Neural progenitor cell (in vitro differentiated cells): Measurements from ENCODE around the gene MTMR4. TPM values are rescaled to one million over a fixed set of nuclear protein-coding genes. Genes with fewer than 3 reads are reported as not detected.
A peak's percentile ranks its signal among the peaks of the same experiment; 100 is the strongest.

Experiments
- DNase-seq: peaks from one replicate; pipeline ENCODE4 v3.0.0-alpha.2; 2016; ENCODE audit warnings: low spot score
- H2AFZ ChIP-seq: fragments of 200-600 bp; sonication (generic); replicated peaks from 2 replicates; pipeline ENCODE4 v1.6.1; 2016; ENCODE audit warnings: antibody characterized with exemption
- H3F3A ChIP-seq: fragments of 200-600 bp; sonication (generic); 2 replicates; pipeline ENCODE4 v1.6.1; 2016; ENCODE audit warnings: antibody characterized with exemption, low read depth
- H3K27ac ChIP-seq: fragments of 200-600 bp; sonication (generic); 2 replicates; pipeline ENCODE4 v1.5.1; 2016; ENCODE audit warnings: mild to moderate bottlenecking
- H3K27me3 ChIP-seq: fragments of 200-600 bp; sonication (generic); 2 replicates; pipeline ENCODE4 v1.6.1; 2016; ENCODE audit warnings: mild to moderate bottlenecking, moderate library complexity
- H3K36me3 ChIP-seq: fragments of 200-600 bp; sonication (generic); 2 replicates; pipeline ENCODE4 v1.5.1; 2016
- H3K4me1 ChIP-seq: fragments of 200-600 bp; sonication (generic); 2 replicates; pipeline ENCODE4 v1.6.1; 2016; ENCODE audit warnings: mixed run types
- H3K4me2 ChIP-seq: fragments of 200-600 bp; sonication (generic); 2 replicates; pipeline ENCODE4 v1.6.1; 2016
- H3K4me3 ChIP-seq: fragments of 200-600 bp; sonication (generic); 2 replicates; pipeline ENCODE4 v1.5.1; 2016
- H3K79me2 ChIP-seq: fragments of 200-600 bp; sonication (generic); 2 replicates; pipeline ENCODE4 v1.6.1; 2016; ENCODE audit warnings: low read depth
- H3K9ac ChIP-seq: fragments of 200-600 bp; sonication (generic); 2 replicates; pipeline ENCODE4 v1.6.1; 2016
- H3K9me3 ChIP-seq: fragments of 200-600 bp; sonication (generic); 2 replicates; pipeline ENCODE4 v1.5.1; 2016; ENCODE audit warnings: low read depth
- H4K20me1 ChIP-seq: fragments of 200-600 bp; sonication (generic); 2 replicates; pipeline ENCODE4 v1.6.1; 2016; ENCODE audit warnings: low read depth
- H3K27ac Mint-ChIP-seq: 3 replicates; pipeline ENCODE4 v1.8.0; 2021; ENCODE audit warnings: mixed read lengths
- H3K27me3 Mint-ChIP-seq: 2 replicates; pipeline ENCODE4 v1.8.0; 2022; ENCODE audit warnings: low read depth, mild to moderate bottlenecking, inconsistent platforms, moderate library complexity, mixed read lengths; ENCODE audit not compliant: insufficient read depth
- H3K36me3 Mint-ChIP-seq: 3 replicates; pipeline ENCODE4 v1.8.0; 2021; ENCODE audit warnings: mixed read lengths
- H3K4me1 Mint-ChIP-seq: 3 replicates; pipeline ENCODE4 v1.8.0; 2021; ENCODE audit warnings: mixed read lengths
- H3K4me3 Mint-ChIP-seq: 3 replicates; pipeline ENCODE4 v1.8.0; 2021; ENCODE audit warnings: mild to moderate bottlenecking, moderate library complexity, mixed read lengths
- H3K9me3 Mint-ChIP-seq: 3 replicates; pipeline ENCODE4 v1.8.0; 2020; ENCODE audit warnings: mixed read lengths
- CTCF ChIP-seq: fragments of 200-600 bp; sonication (generic); IDR thresholded peaks from 2 replicates; pipeline ENCODE4 v1.5.1; 2017; ENCODE audit warnings: antibody characterized with exemption, mild to moderate bottlenecking
- EZH2 ChIP-seq: fragments of 200-600 bp; sonication (generic); IDR thresholded peaks from 2 replicates; pipeline ENCODE4 v1.6.1; 2017; ENCODE audit warnings: antibody characterized with exemption, mild to moderate bottlenecking, moderate library complexity
- EZH2phosphoT487 ChIP-seq: fragments of 200-600 bp; sonication (generic); IDR thresholded peaks from 2 replicates; pipeline ENCODE4 v1.6.1; 2017; ENCODE audit warnings: antibody characterized with exemption
- total RNA-seq: library from RNA; depleted of rRNA; stranded (reverse); fragments of >200 nt; gene quantifications from 2 replicates; pipeline ENCODE4 v1.2.3, GENCODE V29; 2015; ENCODE audit warnings: low replicate concordance

The MTMR4 gene
- total RNA-seq: 34.0 and 39.8 TPM in 2 replicates

- DNase-seq: peak; percentile 96
These were observed at the start of gene MTMR4 for GRCh38 chr17:58513965-58514769. MTMR4 (minus strand) TSS chr17:58514638; CDS start chr17:58514407, 231 bp downstream.

GRCh38 chr17:58560511-58560910, 46.1 kb upstream of the MTMR4 start:
- Histone ChIP-seq H3K4me2 (no peak overlapping the region), H4K20me1 (no peaks in the 10 kb centered on the region), H3K27ac (no peak overlapping the region), H3K4me3 (no peak overlapping the region), H3F3A (no peaks in the 10 kb centered on the region), H3K79me2 (no peaks in the 10 kb centered on the region), H3K4me1 (peaks cover 14% of the 10 kb centered on the region), H3K27me3 (no peaks in the 10 kb centered on the region), H3K36me3 (no peaks in the 10 kb centered on the region), H3K9ac (no peak overlapping the region), H3K9me3 (no peaks in the 10 kb centered on the region), H2AFZ (no peak overlapping the region)
- DNase-seq: no peak
- TF ChIP-seq CTCF: no peak
- TF ChIP-seq EZH2phosphoT487: no peak
- TF ChIP-seq EZH2: no peak
- Mint-ChIP-seq H3K36me3 (no peaks in the 10 kb centered on the region), H3K27me3 (no peaks in the 10 kb centered on the region), H3K4me3 (no peak overlapping the region), H3K27ac (no peak overlapping the region), H3K4me1 (peaks cover 6% of the 10 kb centered on the region), H3K9me3 (no peaks in the 10 kb centered on the region)

More at GRCh38 chr17:58513965-58514769, at the start of gene MTMR4:
- Histone ChIP-seq H4K20me1 (peaks cover 18% of the 10 kb centered on the region), H3K9ac (peak within 1 kb of the TSS; percentile 59), H3K4me1 (peaks cover 21% of the 10 kb centered on the region), H3K9me3 (no peaks in the 10 kb centered on the region), H3K79me2 (peaks cover 35% of the 10 kb centered on the region), H3K4me2 (peak within 1 kb of the TSS; percentile 95), H3K27me3 (no peaks in the 10 kb centered on the region), H3K36me3 (peaks cover 10% of the 10 kb centered on the region), H3K27ac (no peak within 1 kb of the TSS), H2AFZ (peak within 1 kb of the TSS; percentile 69), H3K4me3 (peak within 1 kb of the TSS; percentile 96), H3F3A (peaks cover 36% of the 10 kb centered on the region)
- Mint-ChIP-seq H3K4me1 (peaks cover 35% of the 10 kb centered on the region), H3K27me3 (peaks cover 11% of the 10 kb centered on the region), H3K36me3 (peaks cover 25% of the 10 kb centered on the region), H3K4me3 (peak within 1 kb of the TSS; percentile 95), H3K27ac (peak within 1 kb of the TSS; percentile 96), H3K9me3 (no peaks in the 10 kb centered on the region)
- TF ChIP-seq CTCF: no peak
- TF ChIP-seq EZH2phosphoT487: no peak
- TF ChIP-seq EZH2: no peak

- Histone ChIP-seq H4K20me1 (no peaks in the 10 kb centered on the region), H3K27ac (no peak overlapping the region), H3K4me1 (peaks cover 14% of the 10 kb centered on the region), H3K4me3 (no peak overlapping the region), H3K36me3 (no peaks in the 10 kb centered on the region), H3F3A (no peaks in the 10 kb centered on the region), H3K9ac (no peak overlapping the region), H3K79me2 (no peaks in the 10 kb centered on the region), H3K4me2 (no peak overlapping the region), H3K9me3 (no peaks in the 10 kb centered on the region), H3K27me3 (no peaks in the 10 kb centered on the region), H2AFZ (no peak overlapping the region)
- H3K27me3 Mint-ChIP-seq: peaks cover 2% of the 10 kb centered on the region
- TF ChIP-seq CTCF (no peak), EZH2 (no peak), EZH2phosphoT487 (no peak)
- no peaks in the 10 kb centered on the region for H3K36me3 Mint-ChIP-seq
- H3K4me3 Mint-ChIP-seq: no peak overlapping the region
- peaks cover 4% of the 10 kb centered on the region for H3K4me1 Mint-ChIP-seq
- DNase-seq: no peak
- H3K9me3 Mint-ChIP-seq: no peaks in the 10 kb centered on the region
- no peak overlapping the region for H3K27ac Mint-ChIP-seq
These were observed 43.5 kb upstream of the MTMR4 start for GRCh38 chr17:58557981-58558380.
